GM19099 (cell line): ENCODE data around the gene DMWD.
A peak's percentile ranks its signal among the peaks of the same experiment; 100 is the strongest.

ENCODE experiments used
- POLR2A ChIP-seq: IDR thresholded peaks from 3 replicates; pipeline ENCODE4 v1.6.1; 2011; ENCODE audit warnings: low read depth; ENCODE audit not compliant: insufficient read length; ENCODE audit errors: extremely low read depth

The DMWD gene

DNA sequence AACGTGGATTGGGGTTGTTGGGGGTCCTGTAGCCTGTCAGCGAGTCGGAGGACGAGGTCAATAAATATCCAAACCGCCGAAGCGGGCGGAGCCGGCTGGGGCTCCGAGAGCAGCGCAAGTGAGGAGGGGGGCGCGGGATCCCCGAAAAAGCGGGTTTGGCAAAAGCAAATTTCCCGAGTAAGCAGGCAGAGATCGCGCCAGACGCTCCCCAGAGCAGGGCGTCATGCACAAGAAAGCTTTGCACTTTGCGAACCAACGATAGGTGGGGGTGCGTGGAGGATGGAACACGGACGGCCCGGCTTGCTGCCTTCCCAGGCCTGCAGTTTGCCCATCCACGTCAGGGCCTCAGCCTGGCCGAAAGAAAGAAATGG, 22.8 kb downstream of the DMWD start:
- TF ChIP-seq POLR2A = no peak

DNA sequence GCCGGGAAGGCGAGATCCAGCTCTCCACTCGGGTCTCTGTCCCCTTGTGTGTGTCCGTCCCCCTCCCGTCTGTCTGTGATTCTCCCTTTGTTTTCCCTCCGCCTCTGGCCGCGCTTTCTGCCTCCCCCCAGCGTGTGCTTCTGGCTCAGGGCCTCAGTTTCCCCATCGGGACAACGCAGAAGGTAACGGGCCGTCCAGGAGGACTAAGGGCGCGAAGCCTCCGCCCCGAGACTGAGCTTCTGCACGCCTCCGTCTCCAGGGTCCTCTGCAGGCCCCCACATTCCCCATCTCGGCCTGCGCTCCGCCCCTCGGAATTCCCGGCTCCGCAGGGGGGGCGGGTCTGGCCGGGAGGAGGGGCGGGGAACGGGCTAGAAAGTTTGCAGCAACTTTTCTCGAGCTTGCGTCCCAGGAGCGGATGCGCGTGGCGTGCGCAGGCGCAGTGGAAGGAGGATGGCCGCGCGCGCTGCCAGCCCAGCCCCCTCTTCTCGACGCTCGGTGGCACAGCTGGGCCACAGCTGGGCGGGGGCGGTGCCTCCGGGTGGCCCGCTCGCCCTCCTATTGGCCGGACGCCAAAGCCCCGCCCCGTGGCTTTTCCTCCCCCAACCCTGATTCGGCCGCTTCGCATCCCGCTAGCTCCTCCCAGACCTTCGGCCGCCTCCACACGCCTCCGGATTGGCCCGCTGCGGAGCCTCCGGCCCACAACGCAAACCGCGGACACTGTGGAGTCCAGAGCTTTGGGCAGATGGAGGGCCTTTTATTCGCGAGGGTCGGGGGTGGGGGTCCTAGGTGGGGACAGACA, 23.5 kb downstream of the DMWD start, which contains the start of gene SIX5:
Gene SIX5, minus strand, starts transcription at position 269 of the 799 bp plus-strand sequence. CDS start 408 bp downstream, outside the sequence.
- TF ChIP-seq POLR2A = peak; percentile 50

DNA sequence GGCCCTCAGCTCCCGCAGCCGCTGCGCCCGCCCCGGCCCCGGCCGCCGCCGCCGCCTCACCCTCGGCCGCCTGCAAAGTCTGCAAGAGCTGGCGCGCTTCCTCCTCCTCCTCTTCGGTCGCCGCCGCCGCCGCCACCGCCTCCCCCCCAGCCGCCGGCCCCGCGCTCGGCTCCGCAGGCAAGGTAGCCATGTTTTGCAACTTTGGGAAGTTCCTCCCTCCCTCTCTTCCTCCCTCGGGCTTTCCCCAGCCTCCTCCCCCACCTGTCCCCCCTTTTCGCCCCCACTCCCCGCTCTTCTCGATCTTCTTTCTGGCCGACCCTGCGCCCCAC, 24.0 kb downstream of the DMWD start:
- no peak for TF ChIP-seq POLR2A

DNA sequence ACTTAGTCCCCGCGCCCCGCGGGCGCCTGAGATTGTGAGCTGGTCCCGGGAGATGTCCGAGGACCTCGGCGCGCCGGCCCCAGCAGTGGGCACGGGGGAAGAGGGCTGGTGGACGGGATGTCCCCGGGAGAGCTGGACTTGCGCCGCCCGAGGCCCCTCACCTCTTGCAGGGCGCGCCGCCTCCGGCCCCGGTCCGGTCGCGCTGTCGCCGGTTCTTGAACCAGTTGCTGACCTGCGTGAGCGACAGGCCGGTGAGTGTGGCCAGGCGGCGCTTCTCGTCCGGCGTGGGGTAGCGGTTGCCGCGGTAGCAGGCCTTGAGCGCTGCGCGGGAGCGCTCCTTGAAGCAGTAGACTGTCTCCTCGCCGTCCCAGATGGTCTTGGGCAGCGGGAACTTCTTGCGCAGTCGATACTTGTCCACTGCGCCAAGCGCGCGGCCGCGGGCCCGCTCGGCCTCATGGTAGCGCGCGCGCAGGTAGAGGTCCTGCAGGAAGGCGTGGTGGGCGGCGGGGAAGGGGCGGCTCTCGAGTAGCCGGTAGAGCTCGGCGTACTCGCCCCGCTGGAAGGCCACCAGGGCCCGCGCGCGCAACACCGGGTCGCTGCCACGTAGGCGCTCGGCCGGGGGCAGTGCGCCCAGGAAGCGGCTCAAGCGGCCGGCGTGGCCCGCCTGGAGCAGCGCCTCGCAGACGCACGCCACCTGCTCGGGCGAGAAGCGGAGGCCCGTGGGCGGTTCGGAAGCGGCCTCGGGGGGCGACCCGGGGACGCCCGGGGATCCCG, 24.6 kb downstream of the DMWD start:
- peak; percentile 44 for TF ChIP-seq POLR2A

DNA sequence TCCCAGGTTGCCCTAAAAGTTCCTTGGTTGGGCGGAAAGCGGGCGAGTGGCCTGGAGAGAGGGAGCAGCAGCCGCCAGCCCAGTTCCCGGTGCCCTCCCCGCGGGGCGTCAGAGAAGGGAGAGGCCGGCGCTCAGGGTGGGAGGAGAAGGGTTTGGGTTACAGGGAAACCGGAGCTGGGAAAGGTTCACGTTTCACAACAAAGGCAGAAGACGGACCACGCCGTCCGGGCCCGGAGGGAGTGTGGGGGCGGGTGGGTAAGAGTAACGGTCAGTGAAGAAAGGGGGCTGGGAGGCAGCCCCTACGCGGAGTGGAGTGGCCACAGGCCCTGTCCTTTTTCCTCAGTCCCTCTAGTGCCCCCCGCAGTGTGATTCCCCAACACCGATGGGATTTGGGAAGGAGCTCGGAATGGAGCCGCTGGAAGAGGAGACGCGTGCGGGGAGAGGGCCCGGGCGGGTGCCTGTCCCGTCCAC, 25.2 kb downstream of the DMWD start:
- no peak for TF ChIP-seq POLR2A

DNA sequence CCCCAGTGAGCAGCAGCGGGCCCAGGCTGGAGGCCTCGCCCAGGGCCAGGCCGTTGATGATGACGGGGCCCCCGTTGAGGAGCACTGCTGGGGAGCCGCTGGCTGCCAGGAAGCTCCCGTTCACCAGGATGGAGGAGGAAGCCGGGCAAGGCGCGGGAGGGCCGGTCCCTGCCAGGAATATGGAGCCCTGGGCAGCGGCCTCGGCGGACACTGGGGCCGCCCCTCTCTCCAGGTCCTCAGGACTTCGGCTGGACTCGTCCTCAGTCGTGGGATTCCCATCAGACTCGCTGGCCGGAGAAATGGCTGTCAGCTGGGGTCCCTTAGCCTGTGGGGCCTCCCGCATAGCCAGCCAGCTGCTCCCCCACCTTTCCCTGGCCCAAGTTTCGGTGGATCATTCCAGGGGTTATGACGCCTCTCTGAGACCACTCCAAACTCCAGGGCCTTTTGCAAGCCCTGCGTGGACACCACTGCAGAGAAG, 25.7 kb downstream of the DMWD start:
- TF ChIP-seq POLR2A = no peak

DNA sequence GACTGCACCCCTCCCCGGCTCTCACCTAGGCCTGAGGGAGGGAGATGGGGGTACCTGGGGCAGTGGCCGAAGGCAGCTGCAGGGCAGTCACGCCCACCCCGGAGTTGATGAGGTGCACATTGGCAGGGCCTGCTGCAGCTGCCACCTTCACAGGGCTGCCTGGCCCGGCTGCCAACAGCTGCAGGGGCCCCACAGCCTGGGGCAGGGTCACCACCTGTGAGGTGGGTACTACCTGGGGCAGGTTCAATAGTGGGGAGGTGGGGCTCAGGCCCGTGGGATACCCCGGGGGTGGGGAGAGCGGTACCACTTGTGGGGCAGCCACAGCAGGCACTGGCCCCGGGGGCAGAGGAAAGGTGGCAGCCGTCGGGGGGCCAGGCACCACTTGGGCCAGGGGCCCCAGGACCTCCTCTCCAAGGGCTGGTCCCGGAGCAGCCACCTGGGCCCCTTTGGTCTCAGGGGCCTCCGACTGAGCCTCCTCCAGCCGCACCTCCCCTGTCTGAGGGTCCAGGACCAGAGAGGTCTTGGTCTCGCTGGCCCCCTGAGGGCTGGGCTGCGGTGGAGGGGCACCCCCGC, 26.3 kb downstream of the DMWD start:
- TF ChIP-seq POLR2A = no peak

DNA sequence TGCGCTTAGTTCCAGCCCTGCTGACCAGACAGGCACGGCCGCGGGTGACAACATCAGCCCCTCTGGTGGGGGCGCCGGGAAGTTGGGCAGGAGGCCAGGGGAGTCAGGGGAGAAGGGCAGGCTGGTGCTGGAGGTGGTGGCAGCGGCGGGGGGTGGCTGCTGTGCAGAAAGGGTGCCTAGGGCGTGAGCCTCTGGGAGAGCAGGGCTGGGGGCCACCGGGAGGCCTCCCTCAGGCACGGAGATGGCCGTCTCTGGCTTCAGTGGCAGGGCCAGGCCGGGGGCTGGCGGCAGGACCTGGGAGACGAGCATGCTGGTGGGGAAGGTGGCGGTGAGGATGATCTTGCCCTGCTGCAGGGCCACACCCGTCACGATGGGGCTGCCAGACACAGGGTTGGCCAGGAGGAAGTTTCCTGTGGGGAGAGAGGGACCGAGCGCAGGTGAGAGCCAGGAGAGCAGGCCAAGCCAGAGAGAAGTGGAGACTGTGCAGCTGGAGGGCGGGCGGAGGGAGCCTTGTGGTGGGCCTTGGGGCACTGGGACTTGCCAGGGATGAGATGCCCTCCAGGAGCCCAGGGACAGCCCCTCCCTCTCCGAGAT, 26.8 kb downstream of the DMWD start:
- TF ChIP-seq POLR2A = no peak

DNA sequence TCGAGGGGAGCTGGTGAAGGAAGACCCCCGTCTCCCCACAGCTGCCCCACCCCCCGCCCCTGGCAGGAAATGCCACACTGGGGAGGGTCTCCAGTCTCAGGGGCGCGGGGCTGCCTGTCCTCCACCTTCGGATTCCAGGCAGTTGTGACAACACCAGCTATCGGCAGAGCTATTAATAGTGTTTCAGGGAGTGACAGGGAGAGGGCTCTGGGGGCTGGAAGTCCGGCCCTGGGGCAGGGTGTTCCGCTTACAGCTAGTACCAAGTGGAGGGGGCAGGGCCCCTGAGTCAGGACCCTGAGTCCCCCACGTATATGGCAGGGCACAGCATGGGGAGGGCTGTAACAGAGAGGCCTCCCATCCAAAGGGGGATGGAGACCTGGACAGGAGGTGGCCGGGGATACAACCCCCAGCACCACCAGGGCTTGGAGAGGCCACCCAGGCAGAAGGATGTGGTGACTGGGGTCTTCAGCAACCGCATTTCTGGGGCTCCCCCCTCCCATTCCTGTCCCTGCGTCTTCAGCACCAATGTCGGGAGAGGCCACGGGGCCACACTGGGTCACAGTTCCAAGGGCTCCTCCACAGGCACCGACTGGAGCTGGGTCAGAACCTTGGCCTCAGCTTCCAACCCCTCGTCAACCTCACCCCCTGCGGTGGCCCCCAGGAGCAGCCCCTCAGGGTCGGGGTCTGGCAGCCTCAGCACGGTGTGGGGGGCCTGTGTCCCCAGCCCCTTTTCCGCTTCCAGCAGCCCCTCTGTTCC, 27.5 kb downstream of the DMWD start:
- TF ChIP-seq POLR2A = no peak

DNA sequence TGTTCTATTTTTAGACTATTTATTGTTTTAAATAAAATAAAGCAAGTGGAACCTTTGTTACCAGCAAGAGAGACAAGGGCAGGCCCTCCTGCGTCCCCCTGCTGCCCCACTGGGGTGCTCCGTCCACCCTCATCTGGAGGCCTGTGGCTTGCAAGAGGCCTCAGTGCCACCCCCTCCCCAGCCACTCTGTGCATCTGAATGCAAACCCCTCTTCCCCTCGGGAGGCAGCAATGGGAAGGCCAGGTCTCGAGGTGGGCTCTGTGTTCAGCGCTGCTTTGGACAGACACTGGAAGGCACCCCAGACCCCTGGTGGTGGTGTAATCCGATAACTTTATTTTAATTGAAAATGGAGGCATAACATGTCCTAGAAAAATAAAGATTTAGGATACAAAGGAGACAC, 28.2 kb downstream of the DMWD start:
- TF ChIP-seq POLR2A = no peak

DNA sequence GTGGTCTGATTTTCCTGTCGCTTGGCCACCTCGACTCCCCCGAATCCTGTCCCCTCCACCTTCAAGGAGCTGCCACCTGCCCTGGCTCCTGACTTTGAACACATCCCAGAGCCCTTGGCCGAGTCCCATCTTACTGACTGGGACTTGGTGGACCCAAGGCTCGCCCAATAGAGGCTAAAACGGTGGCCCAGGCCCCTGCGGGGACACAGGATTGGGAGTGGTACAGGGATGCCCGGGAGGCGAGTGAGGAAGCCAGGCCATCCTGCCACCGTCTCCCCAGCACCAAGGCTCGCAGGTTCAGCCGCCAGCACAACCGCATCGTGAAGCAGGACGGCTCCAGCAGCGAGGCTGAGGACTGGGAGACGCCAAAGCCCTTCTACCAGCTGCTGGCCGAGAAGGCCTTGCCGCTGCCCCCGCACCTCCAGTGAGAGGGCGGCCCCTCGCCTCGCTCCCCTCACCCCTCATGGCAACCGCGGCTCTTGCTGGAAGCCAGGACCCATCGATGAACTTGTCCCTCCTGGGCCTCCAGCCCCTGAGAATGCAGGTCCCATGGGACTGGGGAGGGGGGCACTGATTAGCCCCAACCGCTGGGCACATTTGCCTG, 28.9 kb downstream of the DMWD start:
- TF ChIP-seq POLR2A = no peak

DNA sequence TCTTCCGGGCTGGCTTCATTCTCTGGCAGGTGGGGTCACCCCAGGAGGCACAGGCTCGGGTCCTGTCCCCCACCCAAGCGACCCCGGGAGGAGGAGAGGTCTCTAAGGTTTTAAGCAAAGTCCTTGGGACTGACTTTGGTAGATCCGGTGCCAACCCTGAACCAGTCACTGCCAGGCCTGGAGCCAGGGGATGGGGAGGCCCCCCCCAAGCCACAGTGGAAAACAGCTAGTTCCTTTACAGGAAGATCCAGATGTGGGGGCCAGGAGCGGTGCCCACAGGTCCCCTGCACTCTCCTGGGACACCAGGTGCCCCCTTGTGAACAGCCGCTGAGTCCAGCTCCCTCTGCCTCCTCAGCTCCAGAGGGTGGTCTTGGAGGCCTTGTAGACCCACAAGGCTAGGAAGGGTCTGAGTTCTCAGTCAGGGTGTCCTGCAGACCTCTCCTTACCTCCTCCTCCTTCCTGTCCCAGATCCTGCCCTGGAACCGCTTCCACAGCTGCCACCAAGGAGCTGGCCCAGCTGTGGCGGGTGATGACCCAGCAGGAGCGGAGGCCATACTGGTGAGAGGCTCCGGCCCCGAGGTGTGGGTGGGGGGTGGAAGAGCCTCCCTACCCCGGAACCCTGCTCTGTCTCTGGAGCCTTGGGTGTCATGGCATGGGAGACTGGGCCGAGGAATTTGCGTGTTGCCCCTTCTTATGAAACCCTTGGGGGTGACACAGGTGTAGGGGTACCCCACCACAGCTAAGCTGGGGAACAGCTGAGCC, 29.6 kb downstream of the DMWD start:
- TF ChIP-seq POLR2A = no peak

DNA sequence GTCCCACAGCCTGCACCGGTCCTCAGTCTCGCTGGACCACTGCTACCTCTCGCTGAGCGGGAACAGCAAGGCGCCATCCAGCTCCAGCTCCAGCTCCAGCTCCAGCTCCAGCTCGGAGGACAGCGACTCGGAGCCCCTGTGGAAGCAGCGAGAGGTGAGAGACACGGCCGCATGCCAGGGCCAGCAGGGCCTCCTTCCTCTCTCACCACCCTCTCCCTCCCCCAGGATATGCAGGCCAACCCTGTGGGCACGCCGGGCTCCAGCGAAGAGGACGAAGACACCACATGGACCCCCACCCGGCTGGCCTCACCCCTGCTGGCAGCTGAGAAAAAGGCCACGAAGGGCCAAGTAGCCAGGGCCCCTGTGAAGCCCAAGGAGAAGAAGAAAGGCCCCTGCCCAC, 30.9 kb downstream of the DMWD start:
- TF ChIP-seq POLR2A = no peak
